Small intestine (tissue), 7 donors: ENCODE data around the gene ASB11. TPM values are rescaled to one million over a fixed set of nuclear protein-coding genes. Genes with fewer than 3 reads are reported as not detected.
A peak's percentile ranks its signal among the peaks of the same experiment; 100 is the strongest.
"Not testable (repeated sequence)": the region's sequence is repeated elsewhere in the genome, so short reads cannot be mapped to it uniquely, and the experiment has no call there.

Source experiments
- DNase-seq, 2 donors: peaks; one replicate each; pipeline versions ENCODE4 v3.0.0 to v3.0.0-alpha.2; 2013
- FAIRE-seq: peaks from 2 replicates; lab custom pipeline; 2012; peaks lifted over from hg19 to GRCh38; lab: Jason Lieb, UNC
- H3K27ac ChIP-seq, 3 donors: one replicate each; pipeline ENCODE4 v1.5.1; 2013; ENCODE audit warnings: low read length in 2 of 3, mild to moderate bottlenecking in 2 of 3, control low read depth in 1 of 3, inconsistent platforms in 1 of 3, low read depth in 1 of 3, moderate library complexity in 1 of 3
- H3K27me3 ChIP-seq, 3 donors: one replicate each; pipeline ENCODE4 v1.6.1; 2013; ENCODE audit warnings: low read length in 3 of 3, inconsistent platforms in 1 of 3; ENCODE audit not compliant: control insufficient read depth in 3 of 3, insufficient read depth in 3 of 3
- H3K36me3 ChIP-seq, 3 donors: one replicate each; pipeline ENCODE4 v1.6.1; 2013; ENCODE audit warnings: low read length in 3 of 3, inconsistent platforms in 1 of 3, low read depth in 1 of 3, mild to moderate bottlenecking in 1 of 3, moderate library complexity in 1 of 3; ENCODE audit not compliant: control insufficient read depth in 3 of 3, insufficient read depth in 2 of 3
- H3K4me1 ChIP-seq, 3 donors: one replicate each; pipeline ENCODE4 v1.6.1; 2013; ENCODE audit warnings: low read length in 2 of 3, inconsistent platforms in 1 of 3, low read depth in 1 of 3, mild to moderate bottlenecking in 1 of 3, moderate library complexity in 1 of 3; ENCODE audit not compliant: control insufficient read depth in 3 of 3, insufficient read depth in 2 of 3
- H3K4me3 ChIP-seq, 3 donors: one replicate each; pipeline ENCODE4 v1.5.1; 2013; ENCODE audit warnings: low read length in 3 of 3, control low read depth in 1 of 3, inconsistent platforms in 1 of 3, low read depth in 1 of 3, mild to moderate bottlenecking in 1 of 3, moderate library complexity in 1 of 3
- H3K9me3 ChIP-seq, 2 donors: one replicate each; pipeline ENCODE4 v1.6.1; 2013; ENCODE audit warnings: low read depth in 1 of 2, low read length in 1 of 2; ENCODE audit not compliant: control insufficient read depth in 2 of 2, insufficient read depth in 1 of 2
- WGBS, 3 donors: extraction: QIAGEN DNeasy Blood & Tissue Kit; methylation state at CpG; one replicate each; pipeline ENCODE4 v1.1.7; 2013; 5-methylcytosine and 5-hydroxymethylcytosine counted together
- polyA plus RNA-seq, 4 donors: library from polyadenylated mRNA; stranded (reverse) in 3 of 4; unstranded in 1 of 4; fragments of 200-250 nt in 3 of 4; fragments of 120-200 nt in 1 of 4; gene quantifications; one replicate each; pipeline versions ENCODE4 v1.2.1 to v1.2.3, GENCODE V29; 2013
- donor health status: healthy with polysubstance abuse.
- donor health status: control.
- donor health status: control.
- donor health status: Bipolar disorder and iron deficiency.
- donor health status: healthy.

ASB11 gene
- polyA plus RNA-seq, 4 donors, result 0.01 to 0.27 (median 0.04) TPM; not detected in 1

GRCh38 chrX:15322072-15322471 lies 6.6 kb upstream of the ASB11 start:
- FAIRE-seq (no peak), DNase-seq (no peak)
- WGBS, 3 donors, result 79 to 85% (median 81%) methylated on average over 3 of the region's 3 CpGs
- H3K27me3 ChIP-seq, result no peaks in the 10 kb centered on the region
- H3K9me3 ChIP-seq, result no peaks in the 10 kb centered on the region
- no peak overlapping the region for H3K4me3 ChIP-seq
- H3K36me3 ChIP-seq, result peaks cover 0 to 4% (median 1%) of the 10 kb centered on the region in 3 donors
- no peaks in the 10 kb centered on the region for H3K4me1 ChIP-seq
- H3K27ac ChIP-seq, result no peak overlapping the region

- DNase-seq (no peak), FAIRE-seq (no peak)
- WGBS, 3 donors, result 73 to 85% (median 84%) methylated on average over 4 of the region's 4 CpGs
- no peak overlapping the region for H3K4me3 ChIP-seq
- H3K27ac ChIP-seq, result no peak overlapping the region
- no peaks in the 10 kb centered on the region for H3K9me3 ChIP-seq
- peaks cover 0 to 4% (median 1%) of the 10 kb centered on the region in 3 donors for H3K36me3 ChIP-seq
- H3K4me1 ChIP-seq, result no peaks in the 10 kb centered on the region
- no peaks in the 10 kb centered on the region for H3K27me3 ChIP-seq
These were observed 6.0 kb upstream of the ASB11 start for GRCh38 chrX:15321447-15321846.

- DNase-seq (no peak), FAIRE-seq (no peak)
- Histone ChIP-seq H3K4me3 (no peak overlapping the region), H3K9me3 (no peaks in the 10 kb centered on the region), H3K27me3 (no peaks in the 10 kb centered on the region), H3K27ac (no peak overlapping the region), H3K4me1 (no peaks in the 10 kb centered on the region), H3K36me3 (peaks cover 0 to 4% (median 1%) of the 10 kb centered on the region in 3 donors)
- WGBS, 3 donors, result 67 to 89% (median 87%) methylated on average over 4 of the region's 4 CpGs
These were observed 4.9 kb upstream of the ASB11 start for GRCh38 chrX:15320297-15320696.

- no peak for DNase-seq
- 87 to 94% (median 91%) methylated on average over 4 of the region's 4 CpGs for WGBS, 3 donors
These were observed 3.6 kb upstream of the ASB11 start for GRCh38 chrX:15319075-15319474.

GRCh38 chrX:15314472-15314871 lies 968 bp downstream of the ASB11 start:
- 39 to 58% (median 56%) methylated on average over 2 of the region's 2 CpGs for WGBS, 3 donors
- DNase-seq, result no peak

More at GRCh38 chrX:15319075-15319474, 3.6 kb upstream of the ASB11 start:
- FAIRE-seq, result no peak
- Histone ChIP-seq H3K4me1 (no peaks in the 10 kb centered on the region), H3K36me3 (peaks cover 0 to 4% (median 1%) of the 10 kb centered on the region in 3 donors), H3K4me3 (no peak overlapping the region), H3K27me3 (no peaks in the 10 kb centered on the region), H3K27ac (no peak overlapping the region), H3K9me3 (no peaks in the 10 kb centered on the region)

GRCh38 chrX:15311119-15311518 lies 4.3 kb downstream of the ASB11 start:
- Histone ChIP-seq H3K9me3 (no peaks in the 10 kb centered on the region), H3K4me1 (no peaks in the 10 kb centered on the region), H3K4me3 (no peak overlapping the region), H3K27ac (no peak overlapping the region), H3K27me3 (no peaks in the 10 kb centered on the region), H3K36me3 (no peaks in the 10 kb centered on the region)
- FAIRE-seq, result no peak
- WGBS, 3 donors, result 78 to 92% (median 86%) methylated on average over 3 of the region's 3 CpGs
- no peak for DNase-seq

More at GRCh38 chrX:15314472-15314871, 968 bp downstream of the ASB11 start:
- no peak for FAIRE-seq
- no peak overlapping the region for H3K4me3 ChIP-seq
- no peak overlapping the region for H3K27ac ChIP-seq
- H3K9me3 ChIP-seq, result no peaks in the 10 kb centered on the region
- H3K27me3 ChIP-seq, result no peaks in the 10 kb centered on the region
- H3K4me1 ChIP-seq, result no peaks in the 10 kb centered on the region
- H3K36me3 ChIP-seq, result no peaks in the 10 kb centered on the region

GRCh38 chrX:15310117-15310516 lies 5.3 kb downstream of the ASB11 start:
- Histone ChIP-seq H3K9me3 (no peaks in the 10 kb centered on the region), H3K27me3 (no peaks in the 10 kb centered on the region), H3K4me3 (no peak overlapping the region), H3K36me3 (no peaks in the 10 kb centered on the region), H3K27ac (no peak overlapping the region), H3K4me1 (no peaks in the 10 kb centered on the region)
- FAIRE-seq, result no peak
- DNase-seq, result peak; percentile 5 to 10
- 14 to 36% (median 14%) methylated on average over 3 of the region's 3 CpGs for WGBS, 3 donors

GRCh38 chrX:15305899-15306298 lies 9.5 kb downstream of the ASB11 start:
- 81 to 93% (median 91%) methylated on average over 3 of the region's 3 CpGs for WGBS, 3 donors
- not testable (repeated sequence) for FAIRE-seq, H3K4me1 ChIP-seq, H3K9me3 ChIP-seq, H3K27ac ChIP-seq, DNase-seq, H3K4me3 ChIP-seq, H3K36me3 ChIP-seq, H3K27me3 ChIP-seq

- Histone ChIP-seq H3K4me3 (no peak overlapping the region), H3K36me3 (no peaks in the 10 kb centered on the region), H3K27me3 (no peaks in the 10 kb centered on the region), H3K27ac (peak overlapping the region in 1 of 3 donors; percentile 9), H3K4me1 (no peaks in the 10 kb centered on the region), H3K9me3 (no peaks in the 10 kb centered on the region)
- peak; percentile 47 to 69 for DNase-seq
- WGBS, 3 donors, result 35 to 51% (median 50%) methylated on average over 4 of the region's 4 CpGs
- no peak for FAIRE-seq
These were observed 13.5 kb downstream of the ASB11 start for GRCh38 chrX:15301924-15302323.
